NCI-H2227 (cell line): ENCODE results near the gene PCDHA1.
"Not testable (repeated sequence)": the region's sequence is repeated elsewhere in the genome, so short reads cannot be mapped to it uniquely, and the experiment has no call there.

Source experiments
- DNase-seq: peaks from one replicate; lab custom pipeline; 2025; ENCODE audit not compliant: unreplicated experiment; lab: John Stamatoyannopoulos, UW

Gene PCDHA1

DNA sequence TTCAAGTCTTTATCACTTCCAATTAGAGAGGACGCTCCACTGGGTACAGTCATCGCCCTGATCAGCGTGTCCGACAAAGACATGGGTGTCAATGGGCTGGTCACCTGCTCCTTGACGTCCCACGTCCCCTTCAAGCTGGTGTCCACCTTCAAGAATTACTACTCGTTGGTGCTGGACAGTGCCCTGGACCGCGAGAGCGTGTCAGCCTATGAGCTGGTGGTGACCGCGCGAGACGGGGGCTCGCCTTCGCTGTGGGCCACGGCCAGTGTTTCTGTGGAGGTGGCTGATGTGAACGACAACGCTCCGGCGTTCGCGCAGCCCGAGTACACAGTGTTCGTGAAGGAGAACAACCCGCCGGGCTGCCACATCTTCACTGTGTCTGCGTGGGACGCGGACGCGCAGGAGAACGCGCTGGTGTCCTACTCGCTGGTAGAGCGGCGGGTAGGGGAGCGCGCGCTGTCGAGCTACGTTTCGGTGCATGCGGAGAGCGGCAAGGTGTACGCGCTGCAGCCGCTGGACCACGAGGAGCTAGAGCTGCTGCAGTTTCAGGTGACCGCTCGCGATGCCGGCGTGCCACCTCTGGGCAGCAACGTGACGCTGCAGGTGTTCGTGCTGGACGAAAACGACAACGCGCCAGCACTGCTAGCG is 22.4 kb downstream of the PCDHA1 start:
- not testable (repeated sequence) for DNase-seq

DNA sequence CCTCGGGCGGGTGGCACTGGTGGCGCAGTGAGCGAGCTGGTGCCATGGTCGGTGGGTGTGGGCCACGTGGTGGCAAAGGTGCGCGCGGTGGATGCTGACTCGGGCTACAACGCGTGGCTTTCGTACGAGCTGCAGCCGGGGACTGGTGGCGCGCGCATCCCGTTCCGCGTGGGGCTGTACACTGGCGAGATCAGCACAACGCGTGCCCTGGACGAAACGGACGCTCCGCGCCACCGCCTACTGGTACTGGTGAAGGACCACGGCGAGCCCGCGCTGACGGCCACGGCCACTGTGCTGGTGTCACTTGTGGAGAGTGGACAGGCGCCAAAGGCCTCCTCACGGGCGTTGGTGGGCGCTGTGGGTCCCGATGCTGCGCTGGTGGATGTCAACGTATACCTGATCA is 22.9 kb downstream of the PCDHA1 start:
- DNase-seq: no peak

DNA sequence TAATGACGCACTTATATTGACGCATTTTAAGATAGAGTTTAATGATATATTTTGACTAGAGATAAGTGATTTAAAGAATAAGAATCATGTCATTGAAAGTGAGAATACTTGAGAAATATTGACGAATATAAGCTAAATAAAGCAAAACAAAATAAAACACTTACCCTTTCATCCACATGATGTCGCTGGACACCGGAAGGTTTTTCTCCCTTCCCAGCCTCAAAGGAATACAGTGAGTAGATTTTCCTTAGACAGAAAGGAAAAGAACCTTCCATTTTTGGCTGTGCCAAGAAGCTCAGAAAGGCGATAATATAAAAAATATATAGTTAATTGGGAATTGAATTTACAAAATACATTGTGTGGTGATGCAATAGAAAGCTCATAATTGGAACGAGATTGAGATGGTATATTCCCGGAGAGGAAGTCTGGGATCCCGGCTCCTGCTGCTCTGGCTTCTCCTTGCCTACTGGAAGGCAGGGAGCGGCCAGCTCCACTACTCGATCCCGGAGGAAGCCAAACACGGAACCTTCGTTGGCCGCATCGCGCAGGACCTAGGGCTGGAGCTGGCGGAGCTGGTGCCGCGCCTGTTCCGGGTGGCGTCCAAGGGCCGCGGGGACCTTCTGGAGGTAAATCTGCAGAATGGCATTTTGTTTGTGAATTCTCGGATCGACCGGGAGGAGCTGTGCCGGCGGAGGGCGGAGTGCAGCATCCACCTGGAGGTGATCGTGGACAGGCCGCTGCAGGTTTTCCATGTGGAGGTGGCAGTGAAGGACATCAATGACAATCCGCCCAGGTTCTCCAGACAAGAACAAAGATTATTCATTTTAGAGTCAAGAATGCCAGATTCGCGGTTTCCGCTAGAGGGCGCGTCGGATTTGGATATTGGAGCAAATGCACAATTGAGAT is 35.7 kb downstream of the PCDHA1 start, which contains the start of gene PCDHA5:
Gene PCDHA5, plus strand, starts transcription at position 239 of the 906 bp plus-strand sequence.
- no peak for DNase-seq

DNA sequence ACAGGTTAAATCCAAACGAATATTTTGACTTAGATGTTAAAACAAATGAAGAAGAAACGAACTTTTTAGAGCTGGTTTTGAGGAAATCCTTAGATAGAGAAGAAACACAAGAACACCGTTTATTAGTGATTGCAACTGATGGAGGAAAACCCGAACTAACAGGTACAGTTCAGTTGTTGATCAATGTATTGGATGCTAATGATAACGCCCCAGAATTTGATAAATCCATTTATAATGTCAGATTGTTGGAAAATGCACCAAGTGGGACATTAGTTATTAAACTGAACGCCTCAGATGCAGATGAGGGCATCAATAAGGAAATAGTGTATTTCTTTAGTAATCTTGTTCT is 36.3 kb downstream of the PCDHA1 start:
- DNase-seq: no peak

DNA sequence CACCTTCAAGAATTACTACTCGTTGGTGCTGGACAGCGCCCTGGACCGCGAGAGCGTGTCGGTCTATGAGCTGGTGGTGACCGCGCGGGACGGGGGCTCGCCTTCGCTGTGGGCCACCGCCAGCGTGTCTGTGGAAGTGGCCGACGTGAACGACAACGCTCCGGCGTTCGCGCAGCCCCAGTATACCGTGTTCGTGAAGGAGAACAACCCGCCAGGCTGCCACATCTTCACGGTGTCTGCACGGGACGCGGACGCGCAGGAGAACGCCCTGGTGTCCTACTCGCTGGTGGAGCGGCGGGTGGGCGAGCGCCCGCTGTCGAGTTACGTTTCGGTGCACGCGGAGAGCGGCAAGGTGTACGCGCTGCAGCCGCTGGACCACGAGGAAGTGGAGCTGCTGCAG is 37.0 kb downstream of the PCDHA1 start:
- DNase-seq: not testable (repeated sequence)

DNA sequence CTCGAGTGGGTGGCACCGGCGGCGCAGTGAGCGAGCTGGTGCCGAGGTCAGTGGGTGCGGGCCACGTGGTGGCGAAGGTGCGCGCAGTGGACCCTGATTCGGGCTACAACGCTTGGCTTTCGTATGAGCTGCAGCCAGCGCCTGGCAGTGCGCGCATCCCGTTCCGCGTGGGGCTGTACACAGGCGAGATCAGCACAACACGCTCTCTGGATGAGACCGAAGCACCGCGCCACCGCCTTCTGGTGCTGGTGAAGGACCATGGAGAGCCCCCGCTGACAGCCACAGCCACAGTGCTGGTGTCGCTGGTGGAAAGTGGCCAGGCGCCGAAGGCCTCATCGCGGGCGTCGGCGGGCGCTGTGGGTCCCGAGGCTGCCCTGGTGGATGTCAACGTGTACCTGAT is 37.5 kb downstream of the PCDHA1 start:
- DNase-seq: no peak

DNA sequence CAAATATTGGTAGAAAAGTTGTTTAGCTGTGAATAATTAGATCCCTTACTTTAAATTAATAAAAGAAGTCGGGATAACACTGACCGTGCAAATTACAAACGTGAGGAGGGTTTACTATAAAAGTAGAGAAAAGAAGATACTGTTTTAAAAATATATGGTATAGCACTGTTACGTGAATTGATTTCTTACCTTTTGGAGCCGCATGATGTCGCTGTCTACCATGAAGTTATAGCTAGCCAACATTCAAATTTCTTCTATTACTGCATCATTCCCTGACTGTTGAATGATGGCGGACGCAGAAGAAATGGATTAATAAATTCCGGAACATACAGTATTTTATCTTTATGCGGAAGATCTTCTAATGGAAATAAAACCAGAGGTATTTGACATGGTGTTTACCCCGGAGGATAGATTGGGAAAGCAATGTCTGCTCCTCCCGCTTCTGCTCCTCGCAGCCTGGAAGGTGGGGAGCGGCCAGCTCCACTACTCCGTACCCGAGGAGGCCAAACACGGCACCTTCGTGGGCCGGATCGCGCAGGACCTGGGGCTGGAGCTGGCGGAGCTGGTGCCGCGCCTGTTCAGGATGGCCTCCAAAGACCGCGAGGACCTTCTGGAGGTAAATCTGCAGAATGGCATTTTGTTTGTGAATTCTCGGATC is 41.9 kb downstream of the PCDHA1 start, which contains the start of gene PCDHA6:
Gene PCDHA6, plus strand, starts transcription at position 257 of the 658 bp plus-strand sequence. Its CDS starts 132 bp downstream, at position 389.
- DNase-seq: peak; percentile 44

DNA sequence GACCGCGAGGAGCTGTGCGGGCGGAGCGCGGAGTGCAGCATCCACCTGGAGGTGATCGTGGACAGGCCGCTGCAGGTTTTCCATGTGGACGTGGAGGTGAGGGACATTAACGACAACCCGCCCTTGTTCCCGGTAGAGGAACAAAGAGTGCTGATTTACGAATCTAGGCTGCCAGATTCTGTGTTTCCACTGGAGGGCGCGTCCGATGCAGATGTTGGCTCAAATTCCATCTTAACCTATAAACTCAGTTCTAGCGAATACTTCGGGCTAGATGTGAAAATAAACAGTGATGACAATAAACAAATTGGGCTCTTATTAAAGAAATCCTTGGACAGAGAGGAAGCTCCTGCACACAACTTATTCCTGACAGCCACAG is 42.4 kb downstream of the PCDHA1 start:
- DNase-seq: peak; percentile 41

DNA sequence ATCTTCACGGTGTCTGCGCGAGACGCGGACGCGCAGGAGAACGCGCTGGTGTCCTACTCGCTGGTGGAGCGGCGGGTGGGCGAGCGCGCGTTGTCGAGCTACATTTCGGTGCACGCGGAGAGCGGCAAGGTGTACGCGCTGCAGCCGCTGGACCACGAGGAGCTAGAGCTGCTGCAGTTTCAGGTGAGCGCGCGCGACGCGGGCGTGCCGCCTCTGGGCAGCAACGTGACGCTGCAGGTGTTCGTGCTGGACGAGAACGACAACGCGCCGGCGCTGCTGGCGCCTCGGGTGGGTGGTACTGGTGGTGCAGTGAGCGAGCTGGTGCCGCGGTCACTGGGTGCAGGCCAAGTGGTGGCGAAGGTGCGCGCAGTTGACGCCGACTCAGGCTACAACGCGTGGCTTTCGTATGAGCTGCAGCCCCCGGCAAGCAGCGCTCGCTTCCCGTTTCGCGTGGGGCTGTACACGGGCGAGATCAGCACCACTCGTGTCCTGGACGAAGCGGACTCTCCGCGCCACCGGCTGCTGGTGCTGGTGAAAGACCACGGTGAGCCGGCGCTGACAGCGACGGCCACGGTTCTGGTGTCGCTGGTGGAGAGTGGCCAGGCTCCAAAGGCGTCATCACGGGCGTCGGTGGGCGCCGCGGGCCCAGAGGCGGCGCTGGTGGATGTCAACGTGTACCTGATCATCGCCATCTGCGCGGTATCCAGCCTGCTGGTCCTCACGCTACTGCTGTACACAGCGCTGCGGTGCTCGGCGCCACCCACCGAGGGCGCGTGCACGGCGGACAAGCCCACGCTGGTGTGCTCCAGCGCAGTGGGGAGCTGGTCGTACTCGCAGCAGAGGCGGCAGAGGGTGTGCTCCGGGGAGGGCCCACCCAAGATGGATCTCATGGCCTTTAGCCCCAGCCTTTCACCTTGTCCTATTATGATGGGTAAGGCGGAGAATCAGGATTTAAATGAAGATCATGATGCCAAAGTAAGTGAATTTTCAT is 43.9 kb downstream of the PCDHA1 start:
- DNase-seq: not testable (repeated sequence)

DNA sequence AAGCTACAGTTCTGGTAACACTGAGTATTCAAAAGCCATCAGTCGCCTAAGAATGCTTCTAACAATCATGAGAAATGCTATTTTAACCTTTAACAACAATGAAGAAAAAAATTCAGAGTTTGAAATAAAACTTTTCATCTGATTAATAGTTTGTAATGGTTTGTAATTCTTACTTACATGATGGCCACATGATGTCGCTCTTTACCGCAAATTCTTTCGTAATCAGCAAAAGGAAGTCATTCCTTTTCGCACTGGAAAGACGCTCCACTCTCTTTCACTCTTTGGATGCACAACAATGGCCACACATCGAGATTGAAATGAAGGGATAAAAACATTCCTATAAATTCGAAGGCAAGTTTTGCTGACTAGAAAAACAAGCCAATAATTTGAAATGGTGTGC is 48.1 kb downstream of the PCDHA1 start, which contains the start of gene PCDHA7:
Gene PCDHA7, plus strand, starts transcription at position 277 of the 400 bp plus-strand sequence. Its CDS starts 115 bp downstream, at position 392.
- no peak for DNase-seq

DNA sequence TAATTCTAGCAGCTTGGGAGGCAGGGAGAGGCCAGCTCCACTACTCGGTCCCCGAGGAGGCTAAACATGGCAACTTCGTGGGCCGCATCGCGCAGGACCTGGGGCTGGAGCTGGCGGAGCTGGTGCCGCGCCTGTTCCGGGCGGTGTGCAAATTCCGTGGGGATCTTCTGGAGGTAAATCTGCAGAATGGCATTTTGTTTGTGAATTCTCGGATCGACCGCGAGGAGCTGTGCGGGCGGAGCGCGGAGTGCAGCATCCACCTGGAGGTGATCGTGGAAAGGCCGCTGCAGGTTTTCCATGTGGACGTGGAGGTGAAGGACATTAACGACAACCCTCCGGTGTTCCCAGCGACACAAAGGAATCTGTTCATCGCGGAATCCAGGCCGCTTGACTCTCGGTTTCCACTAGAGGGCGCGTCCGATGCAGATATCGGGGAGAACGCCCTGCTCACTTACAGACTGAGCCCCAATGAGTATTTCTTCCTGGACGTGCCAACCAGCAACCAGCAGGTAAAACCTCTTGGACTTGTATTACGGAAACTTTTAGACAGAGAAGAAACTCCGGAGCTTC is 48.6 kb downstream of the PCDHA1 start:
- not testable (repeated sequence) for DNase-seq

DNA sequence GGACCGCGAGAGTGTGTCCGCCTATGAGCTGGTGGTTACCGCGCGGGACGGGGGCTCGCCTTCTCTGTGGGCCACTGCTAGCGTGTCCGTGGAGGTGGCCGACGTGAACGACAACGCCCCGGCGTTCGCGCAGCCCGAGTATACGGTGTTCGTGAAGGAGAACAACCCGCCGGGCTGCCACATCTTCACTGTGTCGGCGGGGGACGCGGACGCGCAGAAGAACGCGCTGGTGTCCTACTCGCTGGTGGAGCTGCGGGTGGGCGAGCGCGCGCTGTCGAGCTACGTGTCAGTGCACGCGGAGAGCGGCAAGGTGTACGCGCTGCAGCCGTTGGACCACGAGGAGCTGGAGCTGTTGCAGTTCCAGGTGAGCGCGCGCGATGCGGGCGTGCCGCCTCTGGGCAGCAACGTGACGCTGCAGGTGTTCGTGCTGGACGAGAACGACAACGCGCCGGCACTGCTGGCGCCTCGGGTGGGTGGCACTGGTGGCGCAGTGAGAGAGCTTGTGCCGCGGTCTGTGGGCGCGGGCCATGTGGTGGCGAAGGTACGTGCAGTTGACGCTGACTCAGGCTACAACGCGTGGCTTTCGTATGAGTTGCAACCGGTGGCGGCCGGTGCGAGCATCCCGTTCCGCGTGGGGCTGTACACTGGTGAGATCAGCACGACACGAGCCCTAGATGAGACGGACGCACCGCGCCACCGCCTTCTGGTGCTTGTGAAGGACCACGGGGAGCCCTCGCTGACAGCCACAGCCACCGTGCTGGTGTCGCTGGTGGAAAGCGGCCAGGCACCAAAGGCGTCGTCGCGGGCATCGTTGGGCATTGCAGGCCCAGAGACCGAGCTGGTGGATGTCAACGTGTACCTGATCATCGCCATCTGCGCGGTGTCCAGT is 49.9 kb downstream of the PCDHA1 start:
- no peak for DNase-seq

DNA sequence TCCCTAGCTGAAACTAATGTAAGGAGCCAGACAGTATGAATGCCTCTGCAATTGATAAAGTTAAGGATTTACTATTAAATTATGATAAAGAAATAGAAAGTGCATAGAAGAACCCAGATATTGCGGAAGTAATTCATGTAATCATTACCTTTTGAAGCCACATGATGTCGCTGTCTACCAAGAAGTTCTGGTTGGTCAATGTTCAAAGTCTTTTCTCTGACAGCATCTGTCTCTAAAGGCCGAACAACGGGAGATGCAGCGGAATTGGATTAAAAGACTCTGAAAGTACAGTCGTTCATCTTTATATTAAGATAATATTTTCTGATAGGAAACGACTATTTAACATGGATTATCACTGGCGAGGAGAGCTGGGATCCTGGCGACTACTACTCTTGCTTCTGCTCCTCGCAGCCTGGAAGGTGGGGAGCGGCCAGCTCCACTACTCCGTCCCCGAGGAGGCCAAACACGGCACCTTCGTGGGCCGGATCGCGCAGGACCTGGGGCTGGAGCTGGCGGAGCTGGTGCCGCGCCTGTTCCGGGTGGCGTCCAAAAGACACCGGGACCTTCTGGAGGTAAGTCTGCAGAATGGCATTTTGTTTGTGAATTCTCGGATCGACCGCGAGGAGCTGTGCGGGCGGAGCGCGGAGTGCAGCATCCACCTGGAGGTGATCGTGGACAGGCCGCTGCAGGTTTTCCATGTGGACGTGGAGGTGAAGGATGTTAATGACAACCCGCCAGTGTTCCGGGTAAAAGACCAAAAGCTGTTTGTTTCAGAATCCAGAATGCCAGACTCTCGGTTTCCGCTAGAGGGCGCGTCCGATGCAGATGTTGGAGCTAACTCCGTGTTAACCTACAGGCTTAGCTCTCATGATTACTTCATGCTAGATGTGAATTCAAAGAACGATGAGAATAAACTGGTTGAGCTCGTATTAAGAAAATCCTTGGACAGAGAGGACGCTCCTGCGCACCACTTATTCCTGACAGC is 55.3 kb downstream of the PCDHA1 start, which contains the start of gene PCDHA8:
Gene PCDHA8, plus strand, starts transcription at position 210 of the 985 bp plus-strand sequence. Its CDS starts 135 bp downstream, at position 345.
- no peak for DNase-seq

DNA sequence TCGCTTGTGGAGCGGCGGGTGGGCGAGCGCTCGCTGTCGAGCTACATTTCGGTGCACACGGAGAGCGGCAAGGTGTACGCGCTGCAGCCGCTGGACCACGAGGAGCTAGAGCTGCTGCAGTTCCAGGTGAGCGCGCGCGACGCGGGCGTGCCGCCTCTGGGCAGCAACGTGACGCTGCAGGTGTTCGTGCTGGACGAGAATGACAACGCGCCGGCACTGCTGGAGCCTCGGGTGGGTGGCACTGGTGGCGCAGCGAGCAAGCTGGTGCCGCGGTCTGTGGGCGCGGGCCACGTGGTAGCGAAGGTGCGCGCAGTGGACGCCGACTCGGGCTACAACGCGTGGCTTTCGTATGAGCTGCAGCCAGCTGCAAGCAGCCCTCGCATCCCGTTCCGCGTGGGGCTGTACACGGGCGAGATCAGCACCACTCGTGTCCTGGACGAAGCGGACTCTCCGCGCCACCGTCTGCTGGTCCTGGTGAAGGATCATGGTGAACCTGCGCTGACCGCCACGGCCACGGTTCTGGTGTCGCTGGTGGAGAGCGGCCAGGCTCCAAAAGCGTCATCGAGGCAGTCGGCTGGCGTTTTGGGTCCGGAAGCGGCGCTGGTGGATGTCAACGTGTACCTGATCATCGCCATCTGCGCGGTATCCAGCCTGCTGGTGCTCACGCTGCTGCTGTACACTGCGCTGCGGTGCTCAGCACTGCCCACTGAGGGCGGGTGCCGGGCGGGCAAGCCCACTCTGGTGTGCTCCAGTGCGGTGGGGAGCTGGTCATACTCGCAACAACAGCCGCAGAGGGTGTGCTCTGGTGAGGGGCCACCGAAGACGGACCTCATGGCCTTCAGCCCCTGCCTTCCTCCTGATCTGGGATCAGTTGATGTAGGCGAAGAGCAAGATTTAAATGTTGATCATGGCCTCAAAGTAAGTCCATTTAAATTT is 57.1 kb downstream of the PCDHA1 start:
- no peak for DNase-seq

DNA sequence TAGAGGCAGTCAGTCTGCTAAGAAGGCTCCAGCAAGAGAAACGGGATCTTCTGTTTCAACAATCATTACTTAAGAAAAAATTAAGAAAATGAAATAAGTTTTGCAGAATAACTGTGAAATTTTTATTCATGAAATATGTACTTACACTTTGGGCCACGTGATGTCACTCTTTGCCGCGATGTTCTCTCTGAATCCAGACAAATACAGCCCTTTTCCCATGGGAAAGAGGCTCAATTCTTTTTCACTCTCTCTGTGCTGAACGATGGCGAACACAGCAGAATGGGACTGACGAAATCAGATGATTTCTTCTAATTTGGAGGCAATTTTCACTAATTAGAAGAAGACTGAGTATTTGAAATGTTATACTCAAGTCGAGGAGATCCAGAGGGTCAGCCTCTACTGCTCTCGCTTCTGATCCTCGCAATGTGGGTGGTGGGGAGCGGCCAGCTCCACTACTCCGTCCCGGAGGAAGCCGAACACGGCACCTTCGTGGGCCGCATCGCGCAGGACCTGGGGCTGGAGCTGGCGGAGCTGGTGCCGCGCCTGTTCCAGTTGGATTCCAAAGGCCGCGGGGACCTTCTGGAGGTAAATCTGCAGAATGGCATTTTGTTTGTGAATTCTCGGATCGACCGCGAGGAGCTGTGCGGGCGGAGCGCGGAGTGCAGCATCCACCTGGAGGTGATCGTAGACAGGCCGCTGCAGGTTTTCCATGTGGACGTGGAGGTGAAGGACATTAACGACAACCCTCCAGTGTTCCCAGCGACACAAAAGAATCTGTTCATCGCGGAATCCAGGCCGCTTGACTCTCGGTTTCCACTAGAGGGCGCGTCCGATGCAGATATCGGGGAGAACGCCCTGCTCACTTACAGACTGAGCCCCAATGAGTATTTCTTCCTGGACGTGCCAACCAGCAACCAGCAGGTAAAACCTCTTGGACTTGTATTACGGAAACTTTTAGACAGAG is 62.5 kb downstream of the PCDHA1 start, which contains the start of gene PCDHA9:
Gene PCDHA9, plus strand, starts transcription at position 244 of the 964 bp plus-strand sequence. Its CDS starts 114 bp downstream, at position 358.
- not testable (repeated sequence) for DNase-seq
